GM12878 (cell line): ENCODE measurements around the gene CTNNBL1. TPM values are rescaled to one million over a fixed set of nuclear protein-coding genes. Genes with fewer than 3 reads are reported as not detected.
A peak's percentile ranks its signal among the peaks of the same experiment; 100 is the strongest.

ENCODE experiments used
- ATAC-seq: fragments of 200-7000 bp; cut with Tn5 transposase; 3 replicates; pipeline ENCODE4 v1.9.1; 2020; ENCODE audit warnings: mild to moderate bottlenecking, moderate library complexity
- BruUV-seq: library from RNA; stranded (reverse); fragments of 400-500 nt; replicated peaks from 2 replicates; lab custom pipeline; 2021; lab: Mats Ljungman, UMichigan
- CTCF ChIA-PET: fragments of 300-600 bp; sonication (Branson Sonifier 250); formaldehyde crosslinking; extraction: SDS; loops from one replicate; lab custom pipeline; 2021; ENCODE audit warnings: inconsistent platforms; lab: Yijun Ruan, JAX
- POLR2A ChIA-PET: fragments of 350-600 bp; formaldehyde crosslinking; extraction: SDS; loops from one replicate; lab custom pipeline; 2021; ENCODE audit warnings: inconsistent platforms; lab: Charles Lee
- RAD21 ChIA-PET: fragments of 300-600 bp; sonication (Branson Sonifier 250); formaldehyde crosslinking; loops from one replicate; lab custom pipeline; 2023; ENCODE audit warnings: antibody characterized with exemption; ENCODE audit not compliant: unreplicated experiment; lab: Charles Lee
- SMC1A ChIA-PET: fragments of 300-600 bp; sonication (Branson Sonifier 250); formaldehyde crosslinking; loops from one replicate; lab custom pipeline; 2023; ENCODE audit not compliant: unreplicated experiment, uncharacterized antibody; lab: Charles Lee
- DNase-seq: peaks from one replicate; pipeline ENCODE4 v3.0.0-alpha.2; 2011; ENCODE audit warnings: low read depth, low spot score
- FAIRE-seq: peaks from 3 replicates; lab custom pipeline; 2011; peaks lifted over from hg19 to GRCh38; lab: Jason Lieb, UNC
- H2AFZ ChIP-seq: 2 replicates; pipeline ENCODE4 v1.6.0; 2011; ENCODE audit warnings: low read depth, low read length, control low read depth; ENCODE audit not compliant: control insufficient read depth
- H3K27ac ChIP-seq: 2 replicates; pipeline ENCODE4 v1.5.1; 2011; ENCODE audit warnings: control low read depth; ENCODE audit not compliant: control insufficient read depth, insufficient read depth
- H3K27me3 ChIP-seq, 2 experiments: replicated peaks in 1 of 2; 2 replicates each; pipeline versions ENCODE4 v1.6.0 to v1.6.1; 2011; ENCODE audit warnings: low read length in 1 of 2; ENCODE audit not compliant: control insufficient read depth in 2 of 2, insufficient read depth in 2 of 2
- H3K36me3 ChIP-seq, 2 experiments: 2 replicates each; pipeline ENCODE4 v1.5.1; 2011; ENCODE audit warnings: low read length in 1 of 2; ENCODE audit not compliant: control insufficient read depth in 2 of 2, insufficient read depth in 2 of 2
- H3K4me1 ChIP-seq: 2 replicates; pipeline ENCODE4 v1.6.1; 2011; ENCODE audit warnings: mild to moderate bottlenecking, low read length, moderate library complexity, mixed read lengths; ENCODE audit not compliant: control insufficient read depth, insufficient read depth
- H3K4me2 ChIP-seq: 2 replicates; pipeline ENCODE4 v1.6.0; 2011; ENCODE audit warnings: control low read depth; ENCODE audit not compliant: control insufficient read depth, insufficient read depth
- H3K4me3 ChIP-seq: fragments of 200-600 bp; sonication (generic); 2 replicates; pipeline ENCODE4 v1.5.1; 2016
- H3K79me2 ChIP-seq: 2 replicates; pipeline ENCODE4 v1.6.0; 2011; ENCODE audit warnings: low read length; ENCODE audit not compliant: control insufficient read depth, insufficient read depth
- H3K9ac ChIP-seq: 2 replicates; pipeline ENCODE4 v1.8.0; 2011; ENCODE audit warnings: low read length, control low read depth, mixed read lengths; ENCODE audit not compliant: control insufficient read depth, insufficient read depth
- H3K9me3 ChIP-seq: replicated peaks from 3 replicates; pipeline ENCODE4 v1.5.1; 2011; ENCODE audit warnings: mild to moderate bottlenecking, low read length; ENCODE audit not compliant: control insufficient read depth, insufficient read depth
- H4K20me1 ChIP-seq: 2 replicates; pipeline ENCODE4 v1.6.0; 2011; ENCODE audit not compliant: control insufficient read depth, insufficient read depth
- CEBPB ChIP-seq, 2 experiments: fragments of 150-350 bp in 1 of 2; IDR thresholded peaks; 2 replicates each; pipeline ENCODE4 v1.6.1; 2012 to 2014; ENCODE audit warnings: low read depth in 2 of 2, low read length in 2 of 2, borderline replicate concordance in 1 of 2, inconsistent platforms in 1 of 2
- IKZF2 ChIP-seq, 2 experiments: fragments of 450-650 bp; IDR thresholded peaks; 2 replicates each; pipeline ENCODE4 v1.6.1; 2017; ENCODE audit warnings: mild to moderate bottlenecking in 2 of 2, moderate library complexity in 2 of 2
- NR2C2 ChIP-seq: IDR thresholded peaks from 2 replicates; pipeline ENCODE4 v1.6.1; 2011; ENCODE audit warnings: borderline replicate concordance, low read depth; ENCODE audit not compliant: control insufficient read depth, insufficient read length
- SMC3 ChIP-seq: IDR thresholded peaks from 2 replicates; pipeline ENCODE4 v1.6.1; 2011; ENCODE audit warnings: low read length, improper control_type of control experiment, borderline replicate concordance
- SREBF2 ChIP-seq: IDR thresholded peaks from 2 replicates; pipeline ENCODE4 v1.6.1; 2012; ENCODE audit warnings: mild to moderate bottlenecking, low read length
- STAT1 ChIP-seq: fragments of 450-650 bp; conservative IDR thresholded peaks from 2 replicates; pipeline ENCODE4 v1.6.1; 2014; ENCODE audit warnings: antibody characterized with exemption, mild to moderate bottlenecking
- TCF12 ChIP-seq: IDR thresholded peaks from 2 replicates; pipeline ENCODE4 v1.6.1; 2011; ENCODE audit warnings: low read depth, mild to moderate bottlenecking, low read length
- USF2 ChIP-seq: IDR thresholded peaks from 2 replicates; pipeline ENCODE4 v1.6.1; 2011; ENCODE audit warnings: low read depth, low read length, improper control_type of control experiment, borderline replicate concordance
- ZNF217 ChIP-seq: fragments of 450-650 bp; IDR thresholded peaks from 2 replicates; pipeline ENCODE4 v1.6.1; 2017; ENCODE audit warnings: antibody characterized with exemption, mild to moderate bottlenecking
- WGBS: methylation state at CpG from one replicate; pipeline ENCODE4 v1.1.6; 2016; ENCODE audit warnings: low lambda C conversion rate; ENCODE audit not compliant: insufficient replicate concordance, insufficient coverage; ENCODE audit errors: missing lambda C conversion rate; 5-methylcytosine and 5-hydroxymethylcytosine counted together
- in situ Hi-C: fragments of 300-500 bp; cut with MboI; formaldehyde crosslinking; loops from 9 replicates; pipeline ENCODE4 v1.14.3; 2018; ENCODE audit warnings: mixed read lengths
- intact Hi-C: fragments of 100-400 bp; cut with micrococcal nuclease; formaldehyde crosslinking; loops from one replicate; pipeline ENCODE4 v1.14.2; 2022; ENCODE audit not compliant: unreplicated experiment
- polyA plus RNA-seq, 11 experiments: library from polyadenylated mRNA; depleted of rRNA in 4 of 11; unstranded in 6 of 11; stranded (reverse) in 5 of 11; fragments of >200 nt; fragmentation: Nextera tagmentation in 4 of 11; fragmentation: Illumina TruSeq in 1 of 11; extraction: Ambion mirVana in 4 of 11; extraction: Trizol in 1 of 11; gene quantifications; 1 replicate in 1 of 11; 2 replicates in 10 of 11; pipeline versions ENCODE4 v1.2.1 to v1.2.3, GENCODE V29; 2011 to 2016; ENCODE audit warnings: inconsistent platforms in 2 of 11, missing spikeins in 2 of 11, low read depth in 1 of 11
- total RNA-seq, 4 experiments: library from RNA; depleted of rRNA in 3 of 4; stranded (reverse); fragments of >200 nt in 3 of 4; fragmentation: Illumina TruSeq in 1 of 4; extraction: Trizol in 1 of 4; gene quantifications; 2 replicates each; pipeline versions ENCODE4 v1.2.1 to v1.2.3, GENCODE V29; 2013 to 2021

Gene CTNNBL1
- total and polyA plus RNA-seq, 10 of the 15 experiments (the other 5 are each of a cell fraction or from before 2014, with no cell fraction given) = 43.1 to 102 (median 67.8) TPM

- TF ChIP-seq USF2 = no peak
Measured at GRCh38 chr20:37775200-37775599, 81.4 kb downstream of the CTNNBL1 start (continued).

GRCh38 chr20:37776049-37776448 lies 82.2 kb downstream of the CTNNBL1 start:
- H3K4me1 ChIP-seq = peaks cover 11% of the 10 kb centered on the region; the same call in 1 of the 2 replicates
- FAIRE-seq (no peak), ATAC-seq (no peak), DNase-seq (no peak)
- H3K27me3 ChIP-seq = no peaks in the 10 kb centered on the region
- TF ChIP-seq NR2C2 (no peak), ZNF217 (no peak), CEBPB (IDR thresholded peaks at IDR 0.05; ENCODE audit: borderline replicate concordance in 1 of 2, low read depth in 2 of 2, low read length in 2 of 2) (no peak), TCF12 (no peak), STAT1 (no peak), SMC3 (no peak), SREBF2 (no peak), IKZF2 (IDR thresholded peaks at IDR 0.05) (no peak)
- H3K27ac ChIP-seq = no peak overlapping the region; the same call in 1 of the 2 replicates
- no TSS peak for BruUV-seq
- intact Hi-C loops (no loop called here), in situ Hi-C loops (no loop called here)
- ChIA-PET CTCF (no interaction called here), SMC1A (no interaction called here), POLR2A (no interaction called here), RAD21 (no interaction called here)
- peaks cover 0 to 7% of the 10 kb centered on the region in 2 experiments; a peak in 3 of 4 replicates for H3K36me3 ChIP-seq
- 19% methylated on average over 5 of the region's 5 CpGs for WGBS
- peak overlapping the region; percentile 18; the same call in 1 of the 2 replicates for H3K4me2 ChIP-seq
- H3K9me3 ChIP-seq = no peaks in the 10 kb centered on the region
- no peak overlapping the region for H3K9ac ChIP-seq
- no peaks in the 10 kb centered on the region for H4K20me1 ChIP-seq
- no peak overlapping the region for H2AFZ ChIP-seq
- no peaks in the 10 kb centered on the region for H3K79me2 ChIP-seq
- H3K4me3 ChIP-seq = no peak overlapping the region
